Liver (tissue), 9 donors: Measurements from ENCODE around the gene ADAMTS16. TPM values are rescaled to one million over a fixed set of nuclear protein-coding genes. Genes with fewer than 3 reads are reported as not detected.

ENCODE experiments used
- DNase-seq: peaks from one replicate; pipeline ENCODE4 v3.0.0-alpha.2; 2017; ENCODE audit warnings: low spot score
- H3K27ac ChIP-seq, 2 donors: one replicate each; pipeline ENCODE4 v1.7.0; 2013; ENCODE audit warnings: inconsistent platforms in 2 of 2, low read length in 2 of 2, control low read depth in 1 of 2, low read depth in 1 of 2, mild to moderate bottlenecking in 1 of 2
- H3K27me3 ChIP-seq, 4 donors: one replicate each; pipeline versions ENCODE4 v1.6.1 to v1.7.0; 2013; ENCODE audit warnings: low read length in 3 of 4, inconsistent platforms in 1 of 4, mild to moderate bottlenecking in 1 of 4, moderate library complexity in 1 of 4; ENCODE audit not compliant: control insufficient read depth in 4 of 4, insufficient read depth in 4 of 4
- H3K36me3 ChIP-seq, 4 donors: one replicate each; pipeline versions ENCODE4 v1.6.1 to v1.7.0; 2013; ENCODE audit warnings: low read length in 3 of 4, mild to moderate bottlenecking in 3 of 4, low read depth in 1 of 4, moderate library complexity in 1 of 4; ENCODE audit not compliant: control insufficient read depth in 4 of 4, insufficient read depth in 3 of 4
- H3K4me1 ChIP-seq, 4 donors: one replicate each; pipeline versions ENCODE4 v1.6.1 to v1.7.0; 2013; ENCODE audit warnings: low read length in 3 of 4, mild to moderate bottlenecking in 3 of 4, moderate library complexity in 1 of 4; ENCODE audit not compliant: control insufficient read depth in 4 of 4, insufficient read depth in 4 of 4
- H3K4me3 ChIP-seq, 3 donors: one replicate each; pipeline versions ENCODE4 v1.6.1 to v1.7.0; 2013; ENCODE audit warnings: low read length in 3 of 3, control low read depth in 1 of 3, low read depth in 1 of 3, mild to moderate bottlenecking in 1 of 3
- H3K9ac ChIP-seq, 2 donors: one replicate each; pipeline ENCODE4 v1.7.0; 2013; ENCODE audit warnings: low read length in 2 of 2, mild to moderate bottlenecking in 2 of 2, moderate library complexity in 2 of 2, control low read depth in 1 of 2, low read depth in 1 of 2
- H3K9me3 ChIP-seq, 4 donors: one replicate each; pipeline versions ENCODE4 v1.6.1 to v1.7.0; 2013; ENCODE audit warnings: low read length in 3 of 4; ENCODE audit not compliant: control insufficient read depth in 4 of 4
- FOXA1 ChIP-seq: IDR thresholded peaks from 2 replicates; pipeline ENCODE4 v1.6.1; 2016; ENCODE audit warnings: antibody characterized with exemption
- FOXA2 ChIP-seq: IDR thresholded peaks from 2 replicates; pipeline ENCODE4 v1.6.1; 2016; ENCODE audit warnings: antibody characterized with exemption
- MAX ChIP-seq: IDR thresholded peaks from 2 replicates; pipeline ENCODE4 v1.6.1; 2016; ENCODE audit warnings: antibody characterized with exemption
- RAD21 ChIP-seq, 2 donors: IDR thresholded peaks; 2 replicates each; pipeline ENCODE4 v1.6.1; 2016; ENCODE audit warnings: antibody characterized with exemption in 2 of 2, mild to moderate bottlenecking in 2 of 2
- RXRA ChIP-seq, 2 donors: IDR thresholded peaks; 2 replicates each; pipeline ENCODE4 v1.6.1; 2017 to 2018; ENCODE audit warnings: antibody characterized with exemption in 2 of 2, mild to moderate bottlenecking in 1 of 2
- TAF1 ChIP-seq: conservative IDR thresholded peaks from 2 replicates; pipeline ENCODE4 v1.6.1; 2016; ENCODE audit warnings: antibody characterized with exemption, mild to moderate bottlenecking
- YY1 ChIP-seq: IDR thresholded peaks from 2 replicates; pipeline ENCODE4 v1.6.1; 2016; ENCODE audit warnings: antibody characterized with exemption, mild to moderate bottlenecking
- WGBS: extraction: QIAGEN DNeasy Blood & Tissue Kit; methylation state at CpG from one replicate; pipeline ENCODE4 v1.1.7; 2013; 5-methylcytosine and 5-hydroxymethylcytosine counted together
- polyA plus RNA-seq, 2 donors: library from polyadenylated mRNA; stranded (reverse) in 1 of 2; unstranded in 1 of 2; fragments of 200-250 nt in 1 of 2; fragments of >200 nt in 1 of 2; fragmentation: Nextera tagmentation in 1 of 2; extraction: Ambion mirVana in 1 of 2; gene quantifications; one replicate each; pipeline versions ENCODE4 v1.2.1 to v1.2.3, GENCODE V29; 2013 to 2015
- total RNA-seq, 2 donors: library from RNA; depleted of rRNA; stranded (reverse); fragments of >200 nt; gene quantifications; one replicate each; pipeline ENCODE4 v1.2.3, GENCODE V29; 2014
- TF ChIP-seq, protein P1 (sequence below): IDR thresholded peaks from 2 replicates; pipeline ENCODE4 v1.6.1; 2016; ENCODE audit warnings: antibody characterized with exemption
- TF ChIP-seq, protein P2 (sequence below): IDR thresholded peaks from 2 replicates; pipeline ENCODE4 v1.6.1; 2016; ENCODE audit warnings: antibody characterized with exemption, mild to moderate bottlenecking
- donor health status: healthy.
- donor health status: healthy.
- donor health status: healthy.
- donor health status: healthy.
- donor health status: healthy.

ADAMTS16 gene
- total and polyA plus RNA-seq, 4 donors, result under 0.01 to 0.84 TPM; not detected in 2

- WGBS, result 83% methylated on average over 4 of the region's 4 CpGs
- Histone ChIP-seq H3K27ac (no peak overlapping the region), H3K4me1 (no peaks in the 10 kb centered on the region)
Observed at GRCh38 chr5:5278201-5278814, 138.2 kb downstream of the ADAMTS16 start.

GRCh38 chr5:5278815-5279381 is 138.8 kb downstream of the ADAMTS16 start:
- H3K27ac ChIP-seq, result no peak overlapping the region
- TF ChIP-seq YY1, result no peak
- TF ChIP-seq FOXA2, result no peak
- no peak for TF ChIP-seq RAD21 (IDR thresholded peaks at IDR 0.05)
- TF ChIP-seq, protein P1, sequence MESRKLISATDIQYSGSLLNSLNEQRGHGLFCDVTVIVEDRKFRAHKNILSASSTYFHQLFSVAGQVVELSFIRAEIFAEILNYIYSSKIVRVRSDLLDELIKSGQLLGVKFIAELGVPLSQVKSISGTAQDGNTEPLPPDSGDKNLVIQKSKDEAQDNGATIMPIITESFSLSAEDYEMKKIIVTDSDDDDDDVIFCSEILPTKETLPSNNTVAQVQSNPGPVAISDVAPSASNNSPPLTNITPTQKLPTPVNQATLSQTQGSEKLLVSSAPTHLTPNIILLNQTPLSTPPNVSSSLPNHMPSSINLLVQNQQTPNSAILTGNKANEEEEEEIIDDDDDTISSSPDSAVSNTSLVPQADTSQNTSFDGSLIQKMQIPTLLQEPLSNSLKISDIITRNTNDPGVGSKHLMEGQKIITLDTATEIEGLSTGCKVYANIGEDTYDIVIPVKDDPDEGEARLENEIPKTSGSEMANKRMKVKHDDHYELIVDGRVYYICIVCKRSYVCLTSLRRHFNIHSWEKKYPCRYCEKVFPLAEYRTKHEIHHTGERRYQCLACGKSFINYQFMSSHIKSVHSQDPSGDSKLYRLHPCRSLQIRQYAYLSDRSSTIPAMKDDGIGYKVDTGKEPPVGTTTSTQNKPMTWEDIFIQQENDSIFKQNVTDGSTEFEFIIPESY, result no peak
- TF ChIP-seq RXRA (IDR thresholded peaks at IDR 0.05), result no peak
- 80% methylated on average over 3 of the region's 3 CpGs for WGBS
- no peaks in the 10 kb centered on the region for H3K36me3 ChIP-seq
- no peak overlapping the region for H3K9ac ChIP-seq
- H3K4me3 ChIP-seq, result no peak overlapping the region
- no peaks in the 10 kb centered on the region for H3K4me1 ChIP-seq
- H3K27me3 ChIP-seq, result no peaks in the 10 kb centered on the region
- H3K9me3 ChIP-seq, result no peaks in the 10 kb centered on the region
- no peak for DNase-seq

More at GRCh38 chr5:5278201-5278814, 138.2 kb downstream of the ADAMTS16 start:
- Histone ChIP-seq H3K9ac (no peak overlapping the region), H3K36me3 (no peaks in the 10 kb centered on the region), H3K9me3 (no peaks in the 10 kb centered on the region), H3K27me3 (no peaks in the 10 kb centered on the region), H3K4me3 (no peak overlapping the region)
- DNase-seq, result no peak
- TF ChIP-seq MAX (no peak), FOXA1 (no peak), TAF1 (no peak)

DNA sequence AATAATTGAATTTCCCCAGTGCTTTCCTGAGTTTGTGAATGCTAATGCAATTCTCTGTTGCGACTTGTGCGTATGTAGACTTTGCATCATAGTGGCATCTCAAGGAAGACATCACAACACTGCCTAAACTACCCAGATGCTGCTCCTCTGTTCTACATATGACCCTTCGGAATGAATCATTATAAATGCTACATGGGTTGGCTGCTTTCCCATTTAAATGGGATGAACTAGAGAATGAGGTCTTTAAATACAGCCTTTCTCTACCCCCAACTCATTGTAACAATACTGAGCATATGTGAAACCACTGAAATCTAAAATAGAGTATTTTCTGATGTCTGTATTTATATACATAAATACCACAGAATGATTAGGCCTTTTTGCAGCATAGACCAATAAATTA is 145.8 kb downstream of the ADAMTS16 start:
- no peaks in the 10 kb centered on the region for H3K36me3 ChIP-seq

More for the DNA sequence above, 145.8 kb downstream of the ADAMTS16 start:
- WGBS, result 97% methylated on average over 3 of the region's 3 CpGs
- no peaks in the 10 kb centered on the region for H3K4me1 ChIP-seq
- no peaks in the 10 kb centered on the region for H3K9me3 ChIP-seq
- no peak overlapping the region for H3K9ac ChIP-seq
- no peak for DNase-seq
- H3K27me3 ChIP-seq, result no peaks in the 10 kb centered on the region
- H3K4me3 ChIP-seq, result no peak overlapping the region
- TF ChIP-seq, protein P2, sequence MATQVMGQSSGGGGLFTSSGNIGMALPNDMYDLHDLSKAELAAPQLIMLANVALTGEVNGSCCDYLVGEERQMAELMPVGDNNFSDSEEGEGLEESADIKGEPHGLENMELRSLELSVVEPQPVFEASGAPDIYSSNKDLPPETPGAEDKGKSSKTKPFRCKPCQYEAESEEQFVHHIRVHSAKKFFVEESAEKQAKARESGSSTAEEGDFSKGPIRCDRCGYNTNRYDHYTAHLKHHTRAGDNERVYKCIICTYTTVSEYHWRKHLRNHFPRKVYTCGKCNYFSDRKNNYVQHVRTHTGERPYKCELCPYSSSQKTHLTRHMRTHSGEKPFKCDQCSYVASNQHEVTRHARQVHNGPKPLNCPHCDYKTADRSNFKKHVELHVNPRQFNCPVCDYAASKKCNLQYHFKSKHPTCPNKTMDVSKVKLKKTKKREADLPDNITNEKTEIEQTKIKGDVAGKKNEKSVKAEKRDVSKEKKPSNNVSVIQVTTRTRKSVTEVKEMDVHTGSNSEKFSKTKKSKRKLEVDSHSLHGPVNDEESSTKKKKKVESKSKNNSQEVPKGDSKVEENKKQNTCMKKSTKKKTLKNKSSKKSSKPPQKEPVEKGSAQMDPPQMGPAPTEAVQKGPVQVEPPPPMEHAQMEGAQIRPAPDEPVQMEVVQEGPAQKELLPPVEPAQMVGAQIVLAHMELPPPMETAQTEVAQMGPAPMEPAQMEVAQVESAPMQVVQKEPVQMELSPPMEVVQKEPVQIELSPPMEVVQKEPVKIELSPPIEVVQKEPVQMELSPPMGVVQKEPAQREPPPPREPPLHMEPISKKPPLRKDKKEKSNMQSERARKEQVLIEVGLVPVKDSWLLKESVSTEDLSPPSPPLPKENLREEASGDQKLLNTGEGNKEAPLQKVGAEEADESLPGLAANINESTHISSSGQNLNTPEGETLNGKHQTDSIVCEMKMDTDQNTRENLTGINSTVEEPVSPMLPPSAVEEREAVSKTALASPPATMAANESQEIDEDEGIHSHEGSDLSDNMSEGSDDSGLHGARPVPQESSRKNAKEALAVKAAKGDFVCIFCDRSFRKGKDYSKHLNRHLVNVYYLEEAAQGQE, result no peak
- TF ChIP-seq MAX (no peak), FOXA2 (no peak)
- H3K27ac ChIP-seq, result no peak overlapping the region
